GM13977 (cell line): ENCODE measurements around the gene METTL25B.

Source experiments
- DNase-seq: peaks from one replicate; pipeline ENCODE4 v3.0.0; 2012; ENCODE audit warnings: low spot score
- CTCF ChIP-seq: IDR thresholded peaks from 2 replicates; pipeline ENCODE4 v1.5.1; 2012; ENCODE audit warnings: mild to moderate bottlenecking, control low read depth; ENCODE audit not compliant: insufficient read depth; ENCODE audit errors: extremely low read depth, missing control alignments
- in situ Hi-C: fragments of 300-500 bp; cut with MboI; formaldehyde crosslinking; loops from one replicate; pipeline ENCODE4 v1.12.0; 2022; ENCODE audit warnings: low sequenced_read_pairs, low pct_unique_long_range_greater_than_20kb, mixed read lengths, inconsistent platforms; ENCODE audit not compliant: unreplicated experiment

The METTL25B gene

GRCh38 chr1:156705918-156706656 is 22.2 kb upstream of the METTL25B start:
- in situ Hi-C loops: loop anchor here (25.0 kb wide), 1 partner anchor 156 kb away; the partner anchor contains the start of genes INSRR and NTRK1
- TF ChIP-seq CTCF: peak; percentile 92
- DNase-seq: peak; percentile 85

- DNase-seq: no peak
- TF ChIP-seq CTCF: no peak
- in situ Hi-C loops: loop anchor here (25.0 kb wide), 1 partner anchor 155 kb away; the partner anchor contains the start of genes INSRR and NTRK1
These were observed 21.4 kb upstream of the METTL25B start for GRCh38 chr1:156706657-156707416.

- no peak for DNase-seq
- TF ChIP-seq CTCF: no peak
- in situ Hi-C loops: loop anchor here (25.0 kb wide), 1 partner anchor 155 kb away; the partner anchor contains the start of genes INSRR and NTRK1
These were observed 20.7 kb upstream of the METTL25B start for GRCh38 chr1:156707417-156708217.

GRCh38 chr1:156708218-156708661 is 20.0 kb upstream of the METTL25B start:
- no peak for TF ChIP-seq CTCF
- in situ Hi-C loops: loop anchor here (25.0 kb wide), 1 partner anchor 154 kb away; the partner anchor contains the start of genes INSRR and NTRK1
- no peak for DNase-seq

GRCh38 chr1:156709031-156709430 is 19.2 kb upstream of the METTL25B start:
- no peak for TF ChIP-seq CTCF
- DNase-seq: no peak
- in situ Hi-C loops: loop anchor here (25.0 kb wide), 1 partner anchor 153 kb away; the partner anchor contains the start of genes INSRR and NTRK1
